GM19468 (cell line): ENCODE results near the gene TMEM255B.

Source experiments
- ATAC-seq: cut with Tn5 transposase; IDR thresholded peaks from one replicate; pipeline ENCODE4 v1.9.1; 2021; ENCODE audit warnings: mild to moderate bottlenecking, moderate library complexity, moderate number of reproducible peaks; ENCODE audit not compliant: unreplicated experiment; ENCODE audit errors: extremely low read depth

TMEM255B gene

DNA sequence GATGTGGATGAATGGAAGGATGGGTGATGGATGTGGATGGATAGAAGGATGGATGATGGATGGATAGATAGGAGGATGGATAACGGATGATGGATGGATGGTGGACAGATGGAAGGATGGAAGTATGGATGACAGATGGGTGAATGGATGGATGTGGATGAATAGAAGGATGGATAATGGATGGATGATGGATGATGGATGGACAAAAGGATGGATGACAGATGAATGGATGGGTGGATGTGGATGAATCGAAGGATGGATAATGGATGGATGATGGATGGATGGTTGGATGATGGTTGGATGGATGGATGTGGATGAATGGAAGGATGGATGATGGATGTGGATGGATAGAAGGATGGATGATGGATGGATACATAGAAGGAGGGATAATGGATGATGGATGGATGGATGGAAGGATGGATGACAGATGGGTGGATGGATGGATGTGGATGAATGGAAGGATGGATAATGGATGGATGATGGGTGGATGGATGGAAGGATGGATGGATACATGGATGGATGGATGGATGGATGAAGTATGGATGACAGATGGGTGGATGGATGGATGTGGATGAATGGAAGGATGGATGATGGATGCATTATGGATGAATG lies 39.3 kb downstream of the TMEM255B start:
- ATAC-seq, result no peak

DNA sequence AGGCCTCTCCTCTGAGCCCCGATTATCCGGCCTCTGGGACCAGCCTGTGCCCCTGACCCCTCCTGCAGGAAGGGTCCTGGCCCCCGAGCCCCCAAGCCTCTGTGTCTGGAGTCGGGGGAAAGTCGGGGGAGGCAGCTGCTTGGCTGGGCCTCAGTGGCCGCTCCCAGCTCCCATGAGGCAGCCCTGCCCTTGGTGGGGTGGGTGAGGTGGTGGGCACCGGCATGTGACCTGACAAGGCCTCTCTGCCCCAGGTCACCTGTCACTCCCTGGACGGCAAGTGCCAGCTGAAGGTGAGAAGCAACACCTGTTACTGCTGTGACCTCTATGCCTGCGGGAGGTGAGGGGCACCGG lies 41.5 kb downstream of the TMEM255B start:
- ATAC-seq, result no peak

DNA sequence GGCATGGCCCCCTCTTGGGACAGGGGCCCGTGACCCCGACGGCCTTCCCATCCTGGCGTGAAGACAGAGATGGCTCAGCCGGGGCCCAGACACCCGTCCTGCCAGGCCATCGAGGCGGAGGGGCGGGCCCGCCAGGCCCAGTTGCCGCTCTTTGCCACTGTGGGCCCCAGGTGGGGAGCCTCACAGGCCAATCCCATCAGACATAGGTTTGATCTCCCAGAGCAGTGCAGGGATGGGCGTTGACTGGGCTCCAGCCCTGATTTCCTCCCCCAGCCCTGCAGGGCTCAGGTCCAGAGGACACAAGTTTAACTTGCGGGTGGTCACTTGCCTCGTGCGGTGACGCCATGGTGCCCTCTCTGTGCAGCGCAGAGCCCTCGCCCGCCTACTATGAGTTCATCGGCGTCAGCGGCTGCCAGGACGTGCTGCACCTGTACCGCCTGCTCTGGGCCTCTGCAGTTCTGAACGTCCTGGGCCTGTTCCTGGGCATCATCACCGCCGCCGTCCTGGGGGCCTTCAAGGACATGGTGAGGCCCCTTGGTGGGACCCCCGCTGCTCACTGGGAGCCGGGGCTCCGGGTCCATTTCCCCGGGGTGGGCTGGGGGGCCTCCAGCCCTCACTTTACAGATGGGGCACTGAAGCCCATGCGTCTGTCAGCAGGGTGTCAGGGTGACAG lies 42.4 kb downstream of the TMEM255B start:
- no peak for ATAC-seq

DNA sequence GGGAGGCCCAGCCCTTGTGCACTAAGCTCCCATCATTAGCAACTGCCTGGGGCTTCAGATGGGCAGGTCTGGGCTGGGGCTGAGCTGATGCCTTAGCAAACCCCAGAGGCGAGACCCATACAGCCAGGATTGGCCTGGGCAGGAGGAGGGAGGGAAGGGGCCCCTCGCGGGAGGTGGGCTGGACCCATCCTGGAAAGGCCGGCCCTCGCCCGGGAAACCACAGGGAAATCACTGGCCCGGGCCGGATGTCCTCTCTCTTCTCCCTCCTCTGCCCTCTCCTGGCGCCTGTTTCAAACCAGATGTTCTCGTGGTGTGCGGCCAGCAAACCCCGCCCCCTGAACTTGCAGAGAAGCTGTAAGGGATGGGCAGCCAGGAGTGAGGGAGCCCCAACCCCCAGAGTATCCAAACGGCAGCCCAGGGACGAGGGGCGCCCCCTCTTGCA lies 43.1 kb downstream of the TMEM255B start:
- no peak for ATAC-seq

DNA sequence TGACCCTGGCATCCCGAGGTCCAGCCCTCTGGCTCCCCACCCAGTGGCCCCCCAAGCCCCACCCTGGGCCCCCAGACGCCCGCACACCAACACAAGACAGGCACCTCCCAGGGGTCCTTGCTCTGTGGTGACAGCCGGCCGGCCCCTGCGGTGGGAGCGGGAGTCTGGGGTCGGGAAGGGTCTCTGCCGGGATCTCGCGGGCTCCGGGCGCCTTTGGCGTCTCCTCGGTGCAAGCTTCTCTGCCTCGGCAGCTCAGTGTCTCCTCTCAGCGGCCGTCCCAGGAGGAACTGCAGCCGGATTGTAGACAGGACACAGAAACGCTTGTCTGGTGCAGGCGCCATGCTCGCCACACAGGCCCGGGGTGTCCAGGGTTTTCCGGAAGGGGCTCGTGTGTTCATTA lies 43.7 kb downstream of the TMEM255B start:
- no peak for ATAC-seq

- no peak for ATAC-seq
Measured at GRCh38 chr13:113803409-113804016, 44.5 kb downstream of the TMEM255B start.

DNA sequence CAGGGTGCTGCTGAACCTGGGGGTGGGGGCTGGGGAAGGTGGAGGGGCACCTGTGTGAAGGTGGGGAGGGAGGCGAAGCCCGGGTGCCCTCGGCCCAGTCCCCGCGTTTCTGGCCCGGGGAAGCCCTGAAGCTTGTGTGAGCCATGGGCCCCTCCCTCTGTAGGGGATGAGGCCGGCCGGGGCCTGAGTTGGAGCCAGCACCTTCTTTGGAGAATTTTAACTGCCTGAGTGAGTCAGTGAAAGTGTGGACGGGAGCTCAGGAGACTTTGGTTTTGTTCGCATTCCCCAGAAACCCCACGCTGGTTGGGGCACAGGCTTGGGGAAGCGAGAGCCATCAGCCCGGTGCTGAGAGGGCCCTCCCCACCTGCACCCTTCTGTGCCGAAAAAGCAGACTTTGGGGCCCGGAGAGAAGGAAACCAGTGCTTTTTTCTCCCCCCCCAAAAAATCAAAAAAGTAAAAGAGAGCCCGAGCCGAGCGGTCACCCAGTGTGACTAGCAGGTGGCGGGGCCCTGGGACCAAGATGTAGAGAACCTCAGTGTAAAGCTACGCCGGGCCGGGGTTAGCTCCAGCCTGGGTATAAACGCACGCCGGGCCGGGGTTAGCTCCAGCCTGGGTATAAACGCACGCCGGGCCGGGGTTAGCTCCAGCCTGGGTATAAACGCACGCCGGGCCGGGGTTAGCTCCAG lies 45.1 kb downstream of the TMEM255B start:
- no peak for ATAC-seq

DNA sequence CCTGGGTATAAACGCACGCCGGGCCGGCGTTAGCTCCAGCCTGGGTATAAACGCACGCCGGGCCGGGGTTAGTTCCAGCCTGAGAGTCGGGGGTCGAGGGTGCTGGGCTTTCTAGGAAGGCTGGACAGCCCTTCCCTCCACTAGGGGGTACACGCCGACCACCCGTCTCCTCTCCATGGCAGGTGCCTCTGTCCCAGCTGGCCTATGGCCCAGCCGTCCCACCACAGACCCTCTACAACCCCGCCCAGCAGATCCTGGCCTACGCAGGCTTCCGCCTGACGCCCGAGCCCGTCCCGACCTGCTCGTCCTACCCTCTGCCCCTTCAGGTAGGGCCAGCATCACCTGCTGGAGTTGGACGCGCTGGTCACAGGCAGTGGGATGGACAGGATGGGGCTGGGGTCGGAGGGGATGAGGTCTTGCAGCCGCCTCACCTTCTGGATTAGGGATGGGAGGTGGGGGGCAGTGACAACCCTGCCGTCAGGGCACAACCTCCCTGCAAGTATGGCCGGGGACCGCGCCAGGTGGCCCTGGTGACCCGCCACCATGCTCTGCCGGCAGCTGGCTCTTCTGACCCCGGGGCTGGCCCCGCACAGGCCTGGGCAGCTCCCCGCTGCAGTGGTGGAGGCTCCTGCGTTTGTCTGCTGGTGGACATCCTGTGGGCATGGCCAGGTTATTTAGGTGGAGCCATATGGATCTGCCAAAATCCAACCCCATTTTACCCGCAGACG lies 45.8 kb downstream of the TMEM255B start:
- ATAC-seq, result no peak

DNA sequence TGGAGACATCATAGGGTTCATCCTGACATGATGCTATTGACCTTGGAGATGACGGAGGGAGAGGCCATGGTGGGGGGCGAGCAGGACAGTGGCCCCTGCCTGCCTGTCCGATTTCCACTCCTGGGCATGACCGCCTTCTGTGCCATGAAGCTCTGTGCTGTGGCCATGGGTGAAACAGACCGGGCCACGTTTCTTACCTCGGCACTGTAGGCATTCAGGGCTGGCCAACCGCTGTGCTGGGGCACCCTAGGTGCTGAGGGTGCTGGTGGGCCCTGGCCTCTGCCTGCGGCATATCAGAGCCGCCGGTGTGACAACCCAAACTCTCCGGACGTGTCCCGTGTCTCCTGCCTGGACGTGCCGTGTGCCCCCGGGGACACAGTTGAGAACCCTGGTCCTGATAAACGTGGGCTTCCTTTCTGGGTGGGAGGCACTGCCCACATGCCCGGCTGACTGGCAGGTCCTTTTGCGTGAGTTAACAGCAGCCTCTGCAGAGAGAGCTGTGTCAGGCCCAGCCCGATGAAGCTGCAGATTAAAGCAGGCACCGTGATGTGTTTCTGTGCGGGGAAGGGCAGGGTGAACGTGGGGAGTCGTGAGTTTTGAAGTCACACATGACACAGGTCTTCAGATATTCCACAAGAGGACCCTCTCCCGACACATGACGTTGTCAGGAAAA lies 46.5 kb downstream of the TMEM255B start:
- no peak for ATAC-seq

- no peak for ATAC-seq
Measured at GRCh38 chr13:113806104-113806471, 47.1 kb downstream of the TMEM255B start.

DNA sequence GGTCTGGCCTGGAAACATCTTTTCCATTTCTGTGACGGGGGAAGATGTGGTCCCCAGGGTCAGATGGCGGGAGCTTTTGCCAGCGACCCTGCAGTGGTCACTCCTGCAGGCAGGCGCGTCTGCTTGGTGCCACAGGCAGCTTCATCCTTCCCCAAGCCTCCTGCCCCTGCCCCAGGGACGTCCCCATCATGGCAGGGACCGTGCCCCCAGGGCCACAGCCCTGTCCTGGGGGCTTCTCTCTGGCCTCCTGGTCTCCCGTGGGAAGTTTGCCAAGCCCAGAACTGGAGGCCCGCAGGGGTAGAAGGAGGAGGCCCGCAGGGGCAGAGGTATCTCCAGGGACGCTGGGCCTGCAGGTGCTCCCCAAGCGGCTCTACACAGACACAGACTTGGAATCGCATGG lies 47.5 kb downstream of the TMEM255B start:
- ATAC-seq, result no peak

DNA sequence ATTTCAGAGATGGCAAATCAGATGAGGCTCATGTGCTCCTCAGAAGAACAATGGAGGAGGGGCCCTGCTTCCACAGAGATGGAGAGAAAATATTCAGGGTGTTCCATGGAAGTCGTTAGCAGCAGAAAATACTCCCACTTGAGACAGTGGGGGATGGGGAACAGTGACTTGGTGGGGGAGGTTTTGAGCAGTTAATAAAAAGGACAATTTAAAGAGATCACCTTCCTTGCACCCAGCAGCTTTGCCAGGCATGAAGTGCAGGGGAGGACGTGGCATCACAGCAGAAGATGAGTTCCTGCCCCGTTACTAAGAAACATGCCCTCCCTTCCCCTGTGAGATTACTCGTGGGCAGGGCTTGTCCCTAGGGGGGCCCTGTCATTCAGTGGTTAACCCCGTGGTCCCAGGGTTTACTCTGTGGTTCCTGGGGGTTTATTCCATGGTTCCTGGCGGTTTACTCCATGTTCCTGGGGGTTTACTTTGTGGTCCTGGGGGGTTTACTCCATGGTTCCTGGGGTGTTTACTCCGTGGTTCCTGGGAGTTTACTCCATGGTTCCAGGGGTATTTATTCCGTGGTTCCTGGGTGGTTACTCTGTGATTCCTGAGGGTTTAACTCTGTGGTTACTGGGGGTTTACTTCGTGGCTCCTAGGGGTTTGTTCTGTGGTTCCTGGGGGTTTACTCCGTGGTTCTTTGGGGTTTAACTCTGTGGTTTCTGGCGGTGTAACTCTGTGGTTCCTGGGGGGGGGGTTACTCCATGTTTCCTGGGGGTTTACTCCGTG lies 49.2 kb downstream of the TMEM255B start:
- no peak for ATAC-seq

DNA sequence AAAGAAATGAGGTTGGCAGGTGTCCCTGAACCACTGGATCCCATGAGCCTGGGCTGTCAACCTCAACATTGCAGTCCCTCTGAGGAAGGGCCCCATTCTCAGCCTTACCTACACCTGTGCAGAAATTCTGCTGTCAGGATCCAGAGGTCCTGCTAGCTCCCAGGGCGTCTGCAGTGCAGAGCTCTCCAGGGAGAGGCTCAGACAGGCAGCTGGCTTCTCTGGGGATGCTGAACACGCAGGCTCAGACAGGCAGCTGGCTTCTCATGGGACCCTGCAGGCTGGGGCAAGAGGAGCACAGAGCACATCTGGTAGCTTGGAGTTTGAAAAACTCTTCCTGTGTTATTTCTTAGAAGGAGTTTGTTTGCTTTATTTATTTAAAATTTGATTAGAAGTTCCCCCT lies 50.9 kb downstream of the TMEM255B start:
- no peak for ATAC-seq

- no peak for ATAC-seq
Measured at GRCh38 chr13:113810640-113811039, 51.6 kb downstream of the TMEM255B start.

DNA sequence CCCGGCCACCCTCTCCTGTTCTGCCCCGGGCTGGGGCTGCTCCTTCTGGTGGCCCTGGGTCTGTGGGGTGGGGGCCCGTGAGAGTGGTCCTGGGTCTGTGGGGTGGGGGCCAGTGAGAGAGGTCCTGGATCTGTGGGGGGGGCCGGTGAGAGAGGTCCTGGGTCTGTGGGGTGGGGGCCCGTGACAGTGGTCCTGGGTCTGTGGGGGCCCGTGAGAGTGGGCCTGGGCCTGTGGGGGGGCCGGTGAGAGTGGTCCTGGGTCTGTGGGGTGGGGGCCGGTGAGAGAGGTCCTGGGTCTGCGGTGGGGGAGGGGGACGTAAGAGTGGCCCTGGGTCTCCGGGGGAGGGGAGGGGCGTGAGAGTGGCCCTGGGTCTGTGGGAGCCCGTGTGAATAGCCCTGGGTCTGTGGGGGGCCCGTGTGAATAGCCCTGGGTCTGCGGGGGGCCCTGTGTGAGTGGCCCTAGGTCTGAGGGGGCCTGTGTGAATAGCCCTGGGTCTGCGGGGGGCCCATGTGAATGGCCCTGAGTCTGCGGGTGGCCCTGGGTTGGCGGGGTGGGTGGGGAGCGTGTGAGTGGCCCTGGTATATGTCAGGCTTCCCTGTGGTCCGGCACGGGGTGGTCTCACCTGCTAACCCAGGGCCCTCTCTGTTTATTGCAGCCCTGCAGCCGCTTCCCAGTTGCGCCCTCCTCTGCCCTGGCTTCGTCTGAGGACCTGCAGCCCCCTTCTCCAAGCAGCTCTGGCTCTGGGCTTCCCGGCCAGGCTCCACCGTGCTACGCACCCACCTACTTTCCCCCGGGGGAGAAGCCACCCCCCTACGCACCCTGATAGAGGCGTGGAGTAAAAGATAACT lies 52.3 kb downstream of the TMEM255B start:
- ATAC-seq, result no peak

DNA sequence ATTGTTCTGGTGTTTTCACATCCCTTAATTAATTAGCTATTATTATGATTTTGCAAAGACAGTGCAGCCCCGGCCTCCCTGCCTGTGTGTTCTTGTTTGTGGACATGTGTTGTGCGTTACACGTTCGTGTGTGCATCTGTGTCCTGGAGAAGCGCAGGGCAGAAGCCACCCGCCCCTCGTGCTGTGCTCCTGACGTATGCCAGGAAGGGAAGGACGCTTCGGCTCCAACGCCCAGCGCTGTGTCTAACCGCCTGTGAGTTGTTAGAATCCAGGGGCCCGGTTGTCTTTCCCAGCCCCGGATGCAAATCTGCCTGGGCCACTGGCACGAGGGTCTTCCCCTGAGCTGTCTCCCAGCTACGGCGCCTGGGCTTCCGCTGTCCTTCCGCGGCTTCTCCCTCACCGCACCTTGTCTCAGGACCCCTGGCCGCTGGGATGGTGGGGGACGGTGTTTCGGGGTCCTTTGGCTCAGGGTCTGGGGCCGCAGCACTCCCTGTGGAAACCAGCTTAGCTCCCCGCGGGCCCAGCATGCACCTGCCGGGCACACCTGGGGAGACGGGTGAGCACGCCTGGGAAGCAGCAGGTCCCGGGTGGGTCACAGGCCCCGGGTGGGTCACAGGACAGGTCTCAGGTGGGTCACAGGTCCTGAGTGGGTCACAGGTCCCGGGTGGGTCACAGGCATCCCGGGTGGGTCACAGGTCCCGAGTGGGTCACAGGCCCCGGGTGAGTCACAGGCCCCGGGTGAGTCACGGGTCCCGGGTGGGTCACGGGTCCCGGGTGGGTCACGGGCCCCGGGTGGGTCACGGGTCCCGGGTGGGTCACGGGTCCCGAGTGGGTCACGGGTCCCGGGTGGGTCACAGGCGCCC lies 53.4 kb downstream of the TMEM255B start:
- no peak for ATAC-seq

DNA sequence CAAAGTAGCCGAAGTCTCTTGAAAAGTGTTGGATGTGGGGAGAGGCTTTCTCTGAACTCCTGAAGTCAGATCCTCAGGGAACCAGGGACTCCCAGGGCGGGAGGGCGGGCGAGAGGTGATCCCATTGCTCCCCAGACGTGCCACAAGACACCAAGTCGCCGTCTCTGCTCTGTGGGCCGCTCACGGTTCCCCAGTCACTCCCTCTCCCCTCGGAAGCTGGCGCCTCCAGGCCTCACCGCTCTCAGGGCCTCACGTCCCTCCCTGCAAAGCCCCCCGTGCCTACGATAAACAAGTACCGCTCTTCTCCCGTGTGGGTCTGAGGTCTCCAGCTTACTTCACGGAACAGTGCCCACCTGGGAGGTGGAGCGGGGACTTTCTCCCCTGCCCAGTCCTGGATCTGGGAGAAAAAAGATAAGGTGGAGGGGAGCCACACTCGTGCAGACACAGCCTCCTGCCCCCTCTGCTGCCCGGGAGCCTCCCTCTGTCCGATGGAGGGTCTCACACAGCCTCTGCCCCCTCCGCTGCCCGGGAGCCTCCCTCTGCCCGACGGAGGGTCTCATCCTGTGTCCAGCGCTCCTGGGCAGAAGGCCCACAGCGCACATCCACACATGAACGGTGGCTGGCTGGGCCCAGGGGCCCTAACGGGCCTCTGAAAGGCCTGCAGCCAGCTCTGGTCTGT lies 54.2 kb downstream of the TMEM255B start:
- ATAC-seq, result no peak
